Prostate gland (tissue), 2 donors: ENCODE results near the gene RPL27A.

ENCODE experiments used
- POLR2A ChIP-seq: fragments of 450-650 bp; IDR thresholded peaks from one replicate; pipeline ENCODE4 v1.6.1; 2016; ENCODE audit warnings: antibody characterized with exemption, mild to moderate bottlenecking
- POLR2AphosphoS5 ChIP-seq: sonication (generic); formaldehyde crosslinking; IDR thresholded peaks from one replicate; pipeline ENCODE4 v1.6.1; 2017; ENCODE audit warnings: antibody characterized with exemption
- TF ChIP-seq, protein P1 (sequence below), 4 experiments: fragments of 200-600 bp in 2 of 4; fragments of 450-650 bp in 2 of 4; sonication (generic) in 2 of 4; IDR thresholded peaks; 1 replicate in 3 of 4; 2 replicates in 1 of 4; pipeline ENCODE4 v1.5.1; 2016 to 2019; ENCODE audit warnings: antibody characterized with exemption in 4 of 4, mild to moderate bottlenecking in 2 of 4, moderate library complexity in 2 of 4

DNA sequence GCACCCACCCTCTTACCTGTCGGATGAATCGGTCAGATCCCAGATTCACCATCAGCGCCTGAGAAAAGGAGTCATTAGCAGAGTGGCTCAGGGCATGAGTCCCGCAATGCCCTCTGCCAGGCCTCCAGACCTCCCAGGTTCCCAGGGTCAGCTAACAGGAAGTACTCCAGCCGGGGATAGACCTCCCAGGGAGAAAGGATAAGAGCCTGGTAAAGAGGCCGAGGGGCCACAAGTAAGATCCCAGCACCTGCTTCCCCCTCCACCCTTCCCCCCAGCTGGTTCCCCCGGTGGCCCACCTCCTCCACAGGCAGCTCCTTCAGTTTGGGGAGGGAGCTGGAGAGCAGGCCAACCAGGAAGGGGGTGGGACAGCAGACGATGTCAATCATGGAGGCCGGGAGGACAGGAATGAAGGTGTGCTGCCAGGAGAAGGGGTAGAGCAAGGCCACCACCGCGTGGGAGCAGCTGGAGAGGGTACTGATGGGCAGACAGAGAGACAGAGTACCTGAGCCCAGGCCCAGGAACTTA, 16.4 kb downstream of the RPL27A start:
- TF ChIP-seq, protein P1, sequence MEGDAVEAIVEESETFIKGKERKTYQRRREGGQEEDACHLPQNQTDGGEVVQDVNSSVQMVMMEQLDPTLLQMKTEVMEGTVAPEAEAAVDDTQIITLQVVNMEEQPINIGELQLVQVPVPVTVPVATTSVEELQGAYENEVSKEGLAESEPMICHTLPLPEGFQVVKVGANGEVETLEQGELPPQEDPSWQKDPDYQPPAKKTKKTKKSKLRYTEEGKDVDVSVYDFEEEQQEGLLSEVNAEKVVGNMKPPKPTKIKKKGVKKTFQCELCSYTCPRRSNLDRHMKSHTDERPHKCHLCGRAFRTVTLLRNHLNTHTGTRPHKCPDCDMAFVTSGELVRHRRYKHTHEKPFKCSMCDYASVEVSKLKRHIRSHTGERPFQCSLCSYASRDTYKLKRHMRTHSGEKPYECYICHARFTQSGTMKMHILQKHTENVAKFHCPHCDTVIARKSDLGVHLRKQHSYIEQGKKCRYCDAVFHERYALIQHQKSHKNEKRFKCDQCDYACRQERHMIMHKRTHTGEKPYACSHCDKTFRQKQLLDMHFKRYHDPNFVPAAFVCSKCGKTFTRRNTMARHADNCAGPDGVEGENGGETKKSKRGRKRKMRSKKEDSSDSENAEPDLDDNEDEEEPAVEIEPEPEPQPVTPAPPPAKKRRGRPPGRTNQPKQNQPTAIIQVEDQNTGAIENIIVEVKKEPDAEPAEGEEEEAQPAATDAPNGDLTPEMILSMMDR (IDR thresholded peaks at IDR 0.05): no peak
- no peak for TF ChIP-seq POLR2AphosphoS5
- TF ChIP-seq POLR2A: no peak
